Measurements from ENCODE around the gene TIGD2. TPM values are rescaled to one million over a fixed set of nuclear protein-coding genes. Genes with fewer than 3 reads are reported as not detected.

Gene TIGD2
- total RNA-seq = 1 to 10 TPM; 2.9 to 3.1 TPM

DNA sequence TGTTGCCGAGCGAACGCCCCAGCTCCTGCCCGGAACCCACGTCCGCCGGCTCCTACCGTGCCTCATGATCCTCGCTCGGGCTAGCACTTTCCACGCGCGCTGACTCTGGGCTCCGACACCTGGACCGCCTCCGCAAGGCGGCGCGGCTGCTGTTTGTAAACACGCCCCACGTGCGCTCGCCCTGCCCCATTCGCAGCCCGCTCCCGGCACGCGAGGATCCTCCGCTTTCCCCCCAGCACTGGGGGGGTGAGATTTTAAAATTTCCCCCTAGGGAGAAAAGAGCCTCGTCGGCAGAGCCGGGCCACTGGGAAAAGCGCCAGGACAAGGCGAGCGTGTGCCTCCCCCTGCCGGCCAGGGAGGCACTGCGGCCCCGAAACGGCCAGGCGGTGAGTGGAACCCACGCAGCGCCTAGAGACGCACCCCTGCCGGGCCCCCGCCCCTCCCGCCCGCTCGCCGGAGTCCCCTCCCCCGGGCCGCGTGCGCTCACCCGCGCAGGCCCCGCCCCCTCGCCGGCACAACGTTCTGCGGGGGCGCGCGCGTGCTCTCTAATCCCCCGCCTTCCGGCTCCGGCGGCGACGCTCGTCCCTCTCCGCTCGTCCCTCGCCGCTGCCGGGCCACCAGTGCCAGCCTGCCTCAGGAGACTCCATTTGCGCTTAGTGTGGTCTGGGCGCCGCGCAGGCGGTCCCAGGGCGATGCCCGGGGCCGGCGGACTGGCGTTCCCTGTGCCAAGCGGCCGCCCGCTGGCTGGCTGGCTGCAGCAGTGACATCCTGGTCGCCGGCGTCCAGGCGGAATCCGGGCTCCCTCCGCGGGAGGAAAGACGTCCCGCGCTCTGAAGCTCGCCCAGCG, at the start of gene TIGD2:
TSS of gene TIGD2 (plus strand) at position 548 of the 847 bp plus-strand sequence. CDS start 1,442 bp downstream, outside the sequence.
- POLR2A ChIA-PET = no interaction called here
- CTCF ChIA-PET = interaction anchor here (0.7 kb wide), 2 partner anchors 56 to 106 kb away, joined by 3 to 4 read pairs; no protein-coding TSS in a partner anchor

DNA sequence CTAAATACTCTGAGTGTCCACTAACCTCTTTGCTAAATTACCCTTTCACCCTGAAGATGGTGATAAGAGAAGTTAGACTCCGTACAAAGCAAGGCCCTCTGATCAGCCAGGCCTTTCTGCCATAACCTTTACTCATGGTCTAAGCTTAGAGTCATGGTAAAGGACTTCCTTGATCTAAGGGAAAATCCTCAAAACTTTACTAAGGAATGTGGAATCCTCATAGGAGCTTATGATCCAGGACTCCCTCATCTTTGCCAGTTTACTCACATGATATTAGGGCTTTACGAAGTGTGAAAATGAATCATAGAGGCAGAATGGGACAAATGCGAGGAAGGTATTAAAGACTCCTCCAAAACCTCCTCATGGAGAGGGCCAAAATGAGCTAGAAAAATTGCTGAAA, 46.5 kb upstream of the TIGD2 start:
- ChIA-PET POLR2A (no interaction called here), CTCF (no interaction called here)

DNA sequence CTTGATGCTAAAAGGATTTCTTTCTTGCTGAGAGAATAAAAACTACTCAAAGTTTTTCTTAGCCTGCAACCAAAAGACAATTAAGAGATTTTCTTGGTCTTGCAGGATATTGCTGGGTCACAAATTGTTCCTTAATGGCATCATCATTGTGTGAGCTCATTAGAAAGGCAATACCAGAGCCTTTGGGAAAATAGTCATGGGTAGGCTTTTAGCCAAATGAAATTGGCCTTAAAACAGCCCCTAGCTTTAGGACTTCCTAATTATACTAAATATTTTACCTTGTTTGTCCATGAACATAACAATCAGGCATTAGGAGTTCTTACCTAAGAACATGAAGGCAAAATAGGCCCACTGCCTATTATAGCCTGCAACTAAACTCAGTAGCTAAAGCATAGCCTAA, 43.9 kb upstream of the TIGD2 start:
- POLR2A ChIA-PET = no interaction called here
- CTCF ChIA-PET = no interaction called here

DNA sequence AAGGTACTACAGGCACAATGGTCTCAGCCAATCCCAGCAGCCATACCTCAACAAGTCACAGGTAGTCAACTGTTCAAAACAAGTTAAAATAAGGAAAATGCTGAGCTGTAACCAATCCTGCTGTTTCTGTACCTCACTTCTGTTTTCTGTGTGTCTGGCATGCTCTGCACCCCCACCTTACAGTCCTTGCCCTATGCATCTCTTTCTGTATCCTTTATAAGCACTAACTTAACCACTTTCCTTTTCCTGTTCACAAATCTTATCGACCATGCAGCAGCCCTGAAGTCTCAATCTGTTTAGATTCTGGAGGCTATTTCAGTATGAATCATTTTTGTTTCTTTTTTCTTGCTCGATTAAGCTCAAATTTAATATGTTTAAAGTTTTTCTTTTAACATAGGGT, 41.9 kb upstream of the TIGD2 start:
- CTCF ChIA-PET = no interaction called here
- POLR2A ChIA-PET = no interaction called here

DNA sequence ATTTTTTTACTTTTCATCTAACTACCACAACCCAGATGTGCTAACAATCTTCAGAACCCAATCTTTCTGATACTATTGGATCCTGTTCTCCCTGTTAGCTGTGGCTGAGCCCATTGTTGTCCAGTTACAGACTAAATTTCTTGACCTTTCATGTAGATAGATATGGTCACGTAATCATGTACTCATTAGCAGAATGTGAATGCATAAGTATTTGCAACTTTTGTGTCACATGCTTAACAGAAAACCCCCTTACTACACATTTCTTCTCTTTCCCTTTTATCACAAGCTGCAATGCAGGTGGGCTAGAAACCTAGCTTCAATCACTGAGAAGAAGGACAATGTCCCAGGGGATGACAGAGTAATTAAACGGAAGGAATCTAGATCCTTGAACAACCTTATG, 41.3 kb upstream of the TIGD2 start:
- ChIA-PET CTCF (no interaction called here), POLR2A (no interaction called here)

DNA sequence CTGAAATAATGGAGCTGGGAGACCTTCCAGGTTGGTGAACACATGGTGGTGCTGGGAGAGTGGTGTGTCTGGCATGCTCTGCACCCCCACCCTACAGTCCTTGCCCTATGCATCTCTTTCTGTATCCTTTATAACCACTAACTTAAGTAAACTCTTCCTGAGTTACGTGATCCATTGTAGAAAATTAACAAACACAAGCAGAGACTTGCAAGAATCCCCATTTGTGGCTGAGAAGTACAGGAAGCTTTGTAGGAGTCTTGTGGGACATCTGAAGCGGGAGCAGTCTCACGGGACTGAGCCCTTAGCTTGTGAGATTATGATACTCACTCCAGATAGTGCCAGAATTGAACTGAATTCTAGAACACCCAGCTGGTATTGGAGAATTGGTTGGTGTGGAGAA, 40.0 kb upstream of the TIGD2 start:
- CTCF ChIA-PET = interaction anchor here (0.5 kb wide), 1 partner anchor 715 kb away, joined by 4 read pairs; no protein-coding TSS in a partner anchor
- POLR2A ChIA-PET = no interaction called here

DNA sequence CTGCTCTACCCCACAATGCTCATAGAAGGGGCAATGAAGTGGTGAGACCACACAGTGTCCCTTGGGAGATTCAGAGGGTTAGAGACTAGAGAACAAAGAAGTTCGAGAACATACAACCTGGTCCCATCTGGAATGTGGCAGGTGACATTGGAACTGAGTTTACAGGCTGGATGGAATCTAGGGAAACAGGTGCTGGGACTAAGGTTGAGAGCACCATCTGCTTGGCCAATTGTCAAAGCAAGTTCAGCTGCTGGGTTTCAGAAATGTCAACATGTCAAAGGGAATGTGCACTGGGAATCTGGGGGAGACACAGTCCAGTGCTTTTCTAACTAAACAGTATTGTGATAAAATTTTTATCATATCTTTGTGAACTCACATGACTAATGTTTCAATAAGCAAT, 38.4 kb upstream of the TIGD2 start:
- CTCF ChIA-PET = no interaction called here
- POLR2A ChIA-PET = no interaction called here

DNA sequence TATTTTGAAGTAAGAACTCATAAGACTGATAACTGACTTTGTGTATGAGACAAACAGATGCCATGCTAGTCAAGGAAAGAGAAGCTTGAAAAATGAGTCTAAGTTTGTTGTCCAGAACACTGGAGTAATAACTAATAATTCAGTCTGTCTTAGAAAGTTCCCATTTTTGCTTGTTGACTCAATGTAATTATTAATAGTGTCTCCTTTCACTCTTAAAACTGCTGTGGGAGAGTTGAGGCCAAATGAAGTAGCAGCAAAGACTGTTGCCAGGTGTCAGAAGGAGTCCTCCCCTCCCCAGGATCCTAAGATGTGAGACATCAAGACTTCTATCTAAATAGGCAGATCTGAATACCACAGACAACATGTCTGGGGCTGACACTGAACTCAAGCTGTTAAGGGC, 33.6 kb upstream of the TIGD2 start:
- ChIA-PET CTCF (no interaction called here), POLR2A (no interaction called here)

DNA sequence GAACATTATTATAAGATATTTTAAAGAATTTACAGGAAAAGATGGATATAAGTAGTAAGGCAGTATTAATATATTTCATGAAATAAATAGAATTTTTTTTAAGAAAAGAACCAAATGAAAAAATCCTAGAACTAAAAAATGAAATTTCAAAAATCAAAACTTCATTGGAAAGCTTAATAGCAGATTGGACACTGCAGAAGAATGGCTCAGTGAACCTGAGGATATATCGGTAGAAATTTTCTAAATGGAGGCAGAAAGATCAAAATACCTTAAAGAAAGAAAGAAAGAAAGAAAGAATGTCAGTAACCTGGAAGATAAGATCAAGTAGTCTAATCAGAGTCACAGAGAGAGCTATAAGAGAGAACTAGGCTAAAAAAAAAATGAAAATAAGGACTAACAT, 33.0 kb upstream of the TIGD2 start:
- ChIA-PET CTCF (no interaction called here), POLR2A (no interaction called here)

DNA sequence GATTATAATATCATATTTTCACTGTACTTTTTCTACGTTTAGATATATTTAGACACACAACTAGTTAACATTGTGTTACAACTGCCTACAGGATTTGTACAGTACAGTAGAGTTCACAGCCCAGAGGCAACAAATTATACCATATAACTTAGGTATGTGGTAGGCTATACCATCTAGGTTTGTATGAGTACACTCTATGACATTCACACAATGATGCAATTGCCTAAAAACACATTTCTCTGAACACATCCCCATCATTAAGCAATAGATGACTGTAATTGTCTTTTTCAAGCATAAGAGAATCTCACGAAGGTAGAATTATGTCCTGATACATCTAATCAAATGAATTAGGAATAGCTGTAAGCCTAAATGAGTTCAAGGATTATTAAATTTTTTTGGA, 12.3 kb upstream of the TIGD2 start:
- POLR2A ChIA-PET = no interaction called here
- CTCF ChIA-PET = no interaction called here

DNA sequence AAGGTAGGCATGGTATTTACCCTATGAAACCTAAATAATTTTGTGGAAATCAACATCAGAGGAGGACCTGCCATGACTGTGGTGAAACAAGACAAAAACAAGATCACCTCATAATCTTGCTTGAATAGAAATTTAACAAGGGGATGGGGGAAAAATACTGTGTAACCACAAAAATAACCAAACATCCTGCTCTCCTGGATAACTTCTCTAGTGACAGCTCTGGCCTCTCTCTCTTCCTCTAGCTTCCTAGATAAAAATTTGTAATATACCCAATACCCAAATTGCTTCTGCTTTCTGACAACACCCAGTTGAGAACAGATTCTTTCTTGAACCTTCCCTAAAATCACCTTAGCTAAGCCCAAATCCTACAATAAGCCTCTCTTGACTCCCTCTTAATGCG, 11.9 kb upstream of the TIGD2 start:
- ChIA-PET POLR2A (no interaction called here), CTCF (no interaction called here)

DNA sequence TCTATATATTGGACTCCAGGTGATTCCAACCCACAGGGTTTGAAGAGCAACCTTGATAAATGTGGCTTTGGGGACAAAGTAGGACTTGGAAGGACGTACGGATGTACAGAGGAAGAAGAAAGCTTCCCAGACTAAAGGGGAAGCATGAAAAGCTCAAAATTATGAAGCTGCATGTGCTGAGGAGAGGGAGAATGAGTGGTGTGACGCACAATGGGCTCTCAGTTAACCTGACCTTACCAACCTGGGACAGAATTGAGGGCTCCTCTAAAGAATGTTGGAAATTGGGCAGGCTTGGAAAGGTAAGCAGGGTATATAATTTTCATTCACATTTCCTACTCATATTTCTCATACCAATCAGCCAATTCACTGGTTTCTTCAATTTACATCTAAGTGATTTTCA, 10.5 kb upstream of the TIGD2 start:
- ChIA-PET POLR2A (no interaction called here), CTCF (no interaction called here)

DNA sequence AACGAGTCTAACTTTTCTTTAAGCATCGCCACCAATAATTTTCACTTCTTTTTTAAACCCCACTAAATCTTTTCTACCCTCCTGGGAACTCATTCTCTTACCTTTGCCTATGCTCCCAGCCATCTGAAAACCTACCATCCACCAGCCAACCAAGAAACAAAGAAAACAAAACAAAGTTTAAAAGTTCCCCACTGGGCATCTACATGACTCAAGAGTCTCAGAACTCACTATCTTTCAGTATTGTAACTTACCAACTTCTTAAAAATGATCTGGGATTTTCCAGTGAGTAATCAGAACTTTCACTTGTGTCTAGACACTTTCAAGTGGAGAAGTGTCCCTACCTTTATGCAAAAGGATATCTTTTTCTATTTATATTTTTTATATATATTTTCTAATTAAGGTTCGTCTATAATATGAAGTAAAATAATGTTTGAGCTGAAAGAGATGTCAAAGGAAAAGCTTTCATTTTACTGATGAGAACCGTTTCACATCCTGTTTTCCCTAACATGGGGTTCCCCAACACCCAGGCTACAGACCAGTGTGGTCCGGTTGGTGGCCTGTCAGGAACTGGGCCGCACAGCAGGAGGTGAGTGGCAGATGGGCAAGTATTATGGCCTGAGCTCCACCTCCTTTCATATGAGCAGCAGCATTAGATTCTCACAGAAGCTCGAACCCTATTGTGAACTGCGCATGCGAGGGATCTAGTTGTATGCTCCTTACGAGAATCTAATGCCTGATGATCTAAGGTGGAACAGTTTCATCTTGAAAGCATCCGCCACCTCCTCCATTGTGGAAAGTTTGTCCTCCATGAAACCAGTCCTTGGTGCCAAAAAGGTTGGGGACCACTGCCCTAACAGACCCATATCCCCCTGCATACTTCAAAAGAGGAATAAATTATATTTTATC, 9.8 kb upstream of the TIGD2 start:
- POLR2A ChIA-PET = no interaction called here
- CTCF ChIA-PET = no interaction called here

DNA sequence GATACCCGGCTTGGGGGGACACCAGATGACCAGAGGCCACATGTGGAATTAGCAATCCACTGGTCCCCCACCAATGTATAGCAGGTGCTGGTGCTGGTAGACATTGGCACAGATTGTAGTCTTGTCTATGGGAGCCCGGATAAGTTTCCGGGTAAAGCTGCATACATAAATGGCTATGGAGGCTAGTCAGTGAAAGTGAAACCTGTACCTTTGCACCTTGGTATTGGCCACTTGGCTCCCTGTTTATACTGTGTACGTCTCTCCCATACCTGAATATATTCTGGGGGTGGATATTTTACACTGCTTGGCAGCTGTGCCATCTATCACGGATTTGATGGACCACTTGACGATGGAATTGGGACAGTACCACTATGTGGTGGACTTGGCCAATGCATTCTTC, 5.6 kb upstream of the TIGD2 start:
- CTCF ChIA-PET = no interaction called here
- POLR2A ChIA-PET = no interaction called here

DNA sequence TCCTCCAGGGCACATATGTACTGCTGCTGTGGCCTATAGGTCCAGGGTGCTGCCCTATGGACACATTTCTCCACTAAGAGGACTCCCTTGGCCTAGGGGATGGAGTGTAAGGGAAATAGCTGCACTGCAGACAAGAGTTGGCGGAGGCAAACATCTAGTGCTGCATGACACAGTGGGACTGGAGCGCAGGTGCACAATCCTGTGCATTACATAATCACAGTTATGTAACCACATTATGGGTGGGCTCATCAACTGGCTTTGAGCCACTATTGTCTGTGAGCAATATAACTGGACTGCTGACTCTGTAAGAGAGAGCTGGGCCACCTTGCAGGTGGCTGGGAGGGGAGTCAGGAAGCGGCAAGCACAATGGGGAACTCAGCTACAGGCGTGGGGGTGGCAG, 3.2 kb upstream of the TIGD2 start:
- POLR2A ChIA-PET = no interaction called here
- CTCF ChIA-PET = no interaction called here

DNA sequence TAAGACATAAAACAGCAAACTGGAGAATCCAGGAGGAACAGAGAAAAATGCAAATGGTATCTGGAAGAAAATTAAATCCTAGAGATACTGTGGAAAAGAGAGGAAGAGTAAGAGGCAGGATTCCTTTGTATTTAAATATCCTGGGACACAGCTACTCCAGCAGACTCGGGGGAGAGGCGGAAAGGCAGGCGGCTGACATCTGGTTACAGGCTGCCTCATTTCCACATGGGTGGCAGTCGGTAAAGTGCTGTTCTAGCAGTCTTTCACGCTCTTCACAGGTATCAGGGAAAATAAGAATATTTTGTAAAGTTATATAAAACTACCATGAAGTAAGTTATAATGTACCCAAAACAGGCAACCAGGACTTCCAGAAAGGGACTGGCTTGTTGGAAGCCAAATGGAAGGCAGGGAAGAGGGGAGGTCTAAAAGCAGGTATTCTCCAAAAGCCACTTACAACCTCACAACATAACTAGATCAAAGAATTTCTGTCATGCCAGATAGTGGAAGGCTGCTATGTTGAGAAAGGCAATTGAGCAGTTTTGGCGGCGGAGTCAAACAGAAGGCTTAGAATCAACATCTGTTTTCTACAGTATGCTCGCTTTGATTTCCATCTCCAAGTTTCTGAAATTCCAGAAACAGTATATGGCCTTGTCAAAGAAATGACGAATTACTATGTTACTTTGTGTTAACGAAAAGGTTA, 1.3 kb upstream of the TIGD2 start:
- CTCF ChIA-PET = interaction anchor here (0.7 kb wide), 2 partner anchors 55 to 108 kb away, joined by 3 to 4 read pairs; no protein-coding TSS in a partner anchor
- POLR2A ChIA-PET = no interaction called here

DNA sequence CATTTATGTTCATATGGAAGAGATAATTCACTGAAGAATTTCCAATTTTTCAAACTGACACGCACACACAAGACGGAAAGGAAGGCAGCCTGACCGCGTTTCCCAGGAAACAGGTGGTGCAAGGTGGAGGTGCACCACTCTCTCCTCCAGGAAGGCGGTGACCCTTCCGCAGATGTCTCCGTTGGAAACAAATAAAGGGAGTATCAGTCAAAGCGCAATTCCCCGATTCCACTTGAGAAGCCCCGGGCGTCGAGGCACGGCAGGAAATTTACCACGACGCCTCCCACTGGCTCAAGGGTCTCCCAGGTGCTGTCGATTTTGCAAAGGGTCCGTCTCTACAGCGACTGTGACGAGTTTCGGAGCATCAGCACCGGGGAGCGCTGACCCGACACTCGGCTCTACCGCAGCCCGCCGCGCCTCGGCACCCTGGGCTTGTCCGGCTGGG, 770 bp upstream of the TIGD2 start:
- CTCF ChIA-PET = interaction anchor here (0.7 kb wide), 2 partner anchors 56 to 107 kb away, joined by 3 to 4 read pairs; no protein-coding TSS in a partner anchor
- POLR2A ChIA-PET = no interaction called here

DNA sequence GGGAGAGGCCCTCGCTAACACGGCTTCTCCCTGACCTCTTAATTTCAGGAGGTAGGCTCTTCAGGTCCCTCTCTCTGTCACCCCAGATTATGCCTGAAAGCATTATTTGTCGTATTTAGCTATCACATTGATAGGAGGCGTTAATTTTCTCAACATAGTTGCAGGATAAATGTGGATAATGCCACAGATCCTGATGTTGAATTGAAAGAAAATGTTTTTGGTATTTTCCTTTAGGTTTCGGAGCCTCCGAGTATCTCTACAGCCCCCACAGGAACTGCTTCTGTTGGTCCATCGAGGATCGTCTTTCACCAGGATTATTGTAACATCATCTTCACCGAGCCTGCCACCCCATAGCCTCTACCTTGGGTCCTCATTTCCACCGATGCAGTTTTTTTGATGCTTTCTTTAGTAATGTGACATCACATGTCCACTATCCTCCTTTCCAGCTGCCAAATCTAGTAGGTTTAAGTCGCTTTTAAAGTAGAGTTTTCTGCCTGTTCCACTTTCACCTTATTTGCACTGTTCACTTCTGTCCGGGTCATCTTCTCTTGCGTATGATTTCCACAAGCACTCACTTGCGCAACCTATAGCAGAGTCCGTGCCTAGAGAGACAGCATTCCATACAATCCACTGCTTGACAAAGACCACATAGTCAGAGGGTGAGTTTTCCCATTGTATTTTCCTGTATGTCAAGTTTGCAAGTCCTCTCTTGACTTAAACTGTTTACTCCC, 665 bp downstream of the TIGD2 start:
- POLR2A ChIA-PET = no interaction called here
- CTCF ChIA-PET = no interaction called here

DNA sequence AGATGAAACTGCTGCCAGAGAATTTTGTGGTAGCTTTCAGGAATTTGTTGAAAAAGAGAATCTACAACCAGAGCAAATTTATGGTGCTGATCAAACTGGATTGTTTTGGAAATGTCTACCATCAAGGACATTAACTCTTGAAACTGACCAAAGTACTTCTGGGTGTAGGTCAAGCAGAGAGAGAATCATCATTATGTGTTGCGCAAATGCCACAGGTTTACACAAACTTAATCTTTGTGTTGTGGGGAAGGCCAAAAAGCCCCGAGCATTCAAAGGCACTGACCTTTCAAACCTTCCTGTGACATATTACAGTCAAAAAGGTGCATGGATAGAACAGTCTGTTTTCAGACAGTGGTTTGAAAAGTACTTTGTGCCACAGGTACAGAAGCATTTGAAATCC, 2.1 kb downstream of the TIGD2 start:
- ChIA-PET POLR2A (no interaction called here), CTCF (no interaction called here)

DNA sequence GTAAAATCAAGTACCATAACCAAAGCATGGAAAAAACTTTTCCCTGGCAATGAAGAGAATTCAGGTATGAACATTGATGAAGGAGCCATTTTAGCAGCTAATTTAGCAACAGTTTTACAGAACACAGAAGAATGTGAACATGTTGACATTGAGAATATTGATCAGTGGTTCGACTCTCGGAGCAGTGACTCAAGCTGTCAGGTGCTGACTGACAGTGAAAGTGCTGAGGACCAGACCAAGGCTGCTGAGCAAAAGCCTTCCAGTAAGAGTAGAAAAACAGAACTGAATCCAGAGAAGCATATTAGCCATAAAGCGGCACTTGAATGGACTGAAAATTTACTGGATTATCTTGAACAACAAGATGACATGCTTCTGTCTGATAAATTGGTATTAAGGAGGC, 2.8 kb downstream of the TIGD2 start:
- POLR2A ChIA-PET = no interaction called here

More for the DNA sequence above, 2.8 kb downstream of the TIGD2 start:
- CTCF ChIA-PET = no interaction called here

Data from activated CD8-positive, alpha-beta memory T cell treated with anti-CD3 and anti-CD28 coated beads for 36 hours (primary cell).